22Rv1 (cell line): ENCODE data around the gene NUP210L.

ENCODE experiments used
- ZFX ChIP-seq: fragments of 450-650 bp; IDR thresholded peaks from 2 replicates; pipeline ENCODE4 v1.6.1; 2017; ENCODE audit warnings: antibody characterized with exemption, borderline replicate concordance
- TF ChIP-seq, protein P1 (sequence below): fragments of 450-650 bp; IDR thresholded peaks from 2 replicates; pipeline ENCODE4 v1.5.1; 2017; ENCODE audit warnings: mild to moderate bottlenecking

DNA sequence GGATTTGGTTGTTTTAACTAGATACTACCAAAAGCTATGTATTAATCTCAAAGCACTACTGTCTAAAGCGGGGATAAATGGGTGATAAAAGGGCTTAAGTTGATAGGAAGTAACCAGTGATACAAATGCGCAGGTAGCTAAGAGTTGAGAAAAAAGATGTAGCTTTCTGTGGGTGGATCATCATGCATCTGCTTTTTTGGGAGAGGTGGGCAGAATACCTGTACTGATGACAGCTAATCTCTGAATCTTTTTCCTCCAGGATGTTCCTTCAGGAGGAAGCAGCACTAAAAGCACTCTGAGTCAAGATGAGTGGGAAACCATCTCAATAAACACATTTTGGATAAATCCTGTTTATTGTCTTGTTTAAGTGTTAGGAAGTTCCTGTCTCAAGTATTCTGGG is 163.1 kb downstream of the NUP210L start:
- TF ChIP-seq, protein P1, sequence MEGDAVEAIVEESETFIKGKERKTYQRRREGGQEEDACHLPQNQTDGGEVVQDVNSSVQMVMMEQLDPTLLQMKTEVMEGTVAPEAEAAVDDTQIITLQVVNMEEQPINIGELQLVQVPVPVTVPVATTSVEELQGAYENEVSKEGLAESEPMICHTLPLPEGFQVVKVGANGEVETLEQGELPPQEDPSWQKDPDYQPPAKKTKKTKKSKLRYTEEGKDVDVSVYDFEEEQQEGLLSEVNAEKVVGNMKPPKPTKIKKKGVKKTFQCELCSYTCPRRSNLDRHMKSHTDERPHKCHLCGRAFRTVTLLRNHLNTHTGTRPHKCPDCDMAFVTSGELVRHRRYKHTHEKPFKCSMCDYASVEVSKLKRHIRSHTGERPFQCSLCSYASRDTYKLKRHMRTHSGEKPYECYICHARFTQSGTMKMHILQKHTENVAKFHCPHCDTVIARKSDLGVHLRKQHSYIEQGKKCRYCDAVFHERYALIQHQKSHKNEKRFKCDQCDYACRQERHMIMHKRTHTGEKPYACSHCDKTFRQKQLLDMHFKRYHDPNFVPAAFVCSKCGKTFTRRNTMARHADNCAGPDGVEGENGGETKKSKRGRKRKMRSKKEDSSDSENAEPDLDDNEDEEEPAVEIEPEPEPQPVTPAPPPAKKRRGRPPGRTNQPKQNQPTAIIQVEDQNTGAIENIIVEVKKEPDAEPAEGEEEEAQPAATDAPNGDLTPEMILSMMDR = no peak
- TF ChIP-seq ZFX = no peak
